ENCODE data around the gene CFAP99.

- TF ChIP-seq, protein P1, sequence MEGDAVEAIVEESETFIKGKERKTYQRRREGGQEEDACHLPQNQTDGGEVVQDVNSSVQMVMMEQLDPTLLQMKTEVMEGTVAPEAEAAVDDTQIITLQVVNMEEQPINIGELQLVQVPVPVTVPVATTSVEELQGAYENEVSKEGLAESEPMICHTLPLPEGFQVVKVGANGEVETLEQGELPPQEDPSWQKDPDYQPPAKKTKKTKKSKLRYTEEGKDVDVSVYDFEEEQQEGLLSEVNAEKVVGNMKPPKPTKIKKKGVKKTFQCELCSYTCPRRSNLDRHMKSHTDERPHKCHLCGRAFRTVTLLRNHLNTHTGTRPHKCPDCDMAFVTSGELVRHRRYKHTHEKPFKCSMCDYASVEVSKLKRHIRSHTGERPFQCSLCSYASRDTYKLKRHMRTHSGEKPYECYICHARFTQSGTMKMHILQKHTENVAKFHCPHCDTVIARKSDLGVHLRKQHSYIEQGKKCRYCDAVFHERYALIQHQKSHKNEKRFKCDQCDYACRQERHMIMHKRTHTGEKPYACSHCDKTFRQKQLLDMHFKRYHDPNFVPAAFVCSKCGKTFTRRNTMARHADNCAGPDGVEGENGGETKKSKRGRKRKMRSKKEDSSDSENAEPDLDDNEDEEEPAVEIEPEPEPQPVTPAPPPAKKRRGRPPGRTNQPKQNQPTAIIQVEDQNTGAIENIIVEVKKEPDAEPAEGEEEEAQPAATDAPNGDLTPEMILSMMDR (IDR thresholded peaks at IDR 0.05; ENCODE audit: control extremely low read depth in 1 of 3, insufficient read depth in 1 of 3, low read depth in 1 of 3, low read length in 3 of 3) = no peak
- TF ChIP-seq TBP (IDR thresholded peaks at IDR 0.05; ENCODE audit: low read depth, low read length) (no peak), SUZ12 (IDR thresholded peaks at IDR 0.05; ENCODE audit: low read length) (no peak)
- TF ChIP-seq, protein P2, sequence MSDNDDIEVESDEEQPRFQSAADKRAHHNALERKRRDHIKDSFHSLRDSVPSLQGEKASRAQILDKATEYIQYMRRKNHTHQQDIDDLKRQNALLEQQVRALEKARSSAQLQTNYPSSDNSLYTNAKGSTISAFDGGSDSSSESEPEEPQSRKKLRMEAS (IDR thresholded peaks at IDR 0.05) = no peak
These were observed 6.2 kb upstream of the CFAP99 start for GRCh38 chr4:2412534-2412884.

All from H1 (cell line).